Posterior vena cava (tissue), 2 donors: ENCODE data around the gene TMEM184B. TPM values are rescaled to one million over a fixed set of nuclear protein-coding genes. Genes with fewer than 3 reads are reported as not detected.
A peak's percentile ranks its signal among the peaks of the same experiment; 100 is the strongest.

ENCODE experiments used
- DNase-seq: peaks from one replicate; pipeline ENCODE4 v3.0.0-alpha.2; 2020; ENCODE audit warnings: low spot score
- intact Hi-C, 2 donors: fragments of 100-400 bp; cut with DNase I; formaldehyde crosslinking; loops; one replicate each; pipeline versions ENCODE4 v1.14.1 to v1.14.2; 2022 to 2023
- total RNA-seq, 2 donors: library from RNA; stranded (reverse); fragmentation: NEBNext Ultra II Directional; extraction: Animal tissue kit (Norgen Biotek cat#: 25700); gene quantifications; one replicate each; pipeline ENCODE4 v1.2.1, GENCODE V29; 2021
- donor health status: DM: yes; HTN: yes; CAD: no.
- donor health status: DM: yes; HTN: yes; CAD: no.

TMEM184B gene
- total RNA-seq, 2 donors from 2014 or later: 42.9 to 49.7 TPM

DNA sequence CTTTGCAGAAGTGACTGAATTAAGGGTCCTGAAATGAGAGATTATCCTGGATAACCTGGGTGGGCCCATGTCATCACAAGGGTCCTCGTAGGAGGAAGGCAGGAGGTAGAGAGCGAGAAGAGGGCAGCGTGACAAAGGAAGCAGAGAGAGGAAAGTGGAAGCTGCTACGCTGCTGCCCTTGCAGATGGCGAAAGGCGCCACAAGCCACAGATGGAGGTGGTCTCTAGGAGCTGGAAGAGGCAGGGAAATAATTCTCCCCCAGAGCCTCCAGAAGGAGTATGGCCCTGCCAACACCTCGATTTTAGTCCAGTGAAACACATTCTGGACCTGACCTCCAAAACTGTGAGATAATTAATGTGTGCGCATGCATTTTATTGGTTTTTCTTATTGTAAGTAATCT lies 13.4 kb downstream of the TMEM184B start:
- intact Hi-C loops: no loop called here
- no peak for DNase-seq

DNA sequence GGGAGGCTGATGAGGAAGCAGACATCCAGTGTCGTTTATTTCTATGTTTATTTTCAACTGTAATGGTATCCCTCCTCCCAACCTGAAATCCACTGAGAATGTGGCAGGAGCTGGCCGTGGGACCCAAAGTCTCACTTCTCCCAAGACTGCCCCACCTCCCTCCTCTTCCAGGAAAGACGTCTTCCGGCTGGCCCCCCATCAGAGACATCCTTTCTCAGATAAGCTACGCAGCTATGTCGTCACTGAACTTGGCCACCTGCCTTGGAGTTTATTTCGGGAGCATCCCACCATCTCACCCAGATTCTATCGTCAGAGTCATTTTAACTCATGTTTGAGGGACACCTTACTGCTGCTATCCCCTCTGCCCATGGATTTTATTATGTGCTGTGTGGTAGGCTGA lies 13.9 kb downstream of the TMEM184B start:
- peak; percentile 89 for DNase-seq

DNA sequence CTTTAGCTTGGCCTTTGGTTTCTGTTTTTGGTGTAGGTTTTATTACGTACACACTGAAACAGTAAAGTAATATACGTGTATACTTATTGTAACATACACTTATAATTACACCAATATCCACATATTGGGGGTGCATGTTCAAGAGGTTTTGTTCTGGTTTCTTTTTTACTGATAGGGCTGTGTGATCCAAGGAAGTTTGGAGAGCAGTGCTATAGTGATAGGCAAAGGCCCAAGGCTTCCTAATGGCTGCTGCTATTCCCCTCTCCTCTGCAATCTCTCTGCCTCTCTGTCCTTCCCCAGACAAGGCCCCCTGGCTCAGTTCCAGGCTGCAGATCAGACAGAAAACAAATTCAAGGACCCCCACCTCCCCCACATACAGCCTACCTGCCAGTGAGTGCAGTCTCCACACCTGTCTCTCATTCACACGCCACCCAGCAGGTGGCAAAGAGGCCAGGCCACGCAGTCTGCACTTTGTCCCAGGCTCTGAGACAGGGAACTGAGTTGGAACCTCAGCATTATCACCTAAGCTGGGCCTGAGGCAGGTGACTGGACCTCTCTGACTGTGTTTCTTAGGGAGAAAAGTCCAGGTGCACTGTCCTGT lies 15.1 kb downstream of the TMEM184B start:
- no peak for DNase-seq
- intact Hi-C loops: no loop called here

More for the DNA sequence above, 13.9 kb downstream of the TMEM184B start:
- intact Hi-C loops: no loop called here

DNA sequence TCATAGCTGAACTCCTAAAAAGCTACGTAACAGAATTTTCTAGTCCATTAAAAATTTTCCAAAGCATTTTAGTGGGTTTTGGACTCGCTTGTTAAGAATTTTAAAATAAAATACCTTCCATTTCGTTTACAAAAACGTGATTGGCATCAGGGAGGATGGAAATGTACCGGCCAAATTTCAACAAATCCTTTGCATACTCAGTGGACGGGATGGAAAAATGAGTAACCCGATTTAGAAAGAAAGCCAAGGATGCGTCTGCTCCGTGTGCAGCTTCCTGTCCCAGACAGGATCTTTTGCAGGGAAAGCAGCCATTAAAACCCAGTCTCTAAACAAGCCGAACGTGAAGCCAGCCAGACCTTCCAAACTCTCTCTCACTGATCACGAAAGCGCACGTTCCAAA lies 15.6 kb downstream of the TMEM184B start:
- intact Hi-C loops: no loop called here
- peak; percentile 67 for DNase-seq

DNA sequence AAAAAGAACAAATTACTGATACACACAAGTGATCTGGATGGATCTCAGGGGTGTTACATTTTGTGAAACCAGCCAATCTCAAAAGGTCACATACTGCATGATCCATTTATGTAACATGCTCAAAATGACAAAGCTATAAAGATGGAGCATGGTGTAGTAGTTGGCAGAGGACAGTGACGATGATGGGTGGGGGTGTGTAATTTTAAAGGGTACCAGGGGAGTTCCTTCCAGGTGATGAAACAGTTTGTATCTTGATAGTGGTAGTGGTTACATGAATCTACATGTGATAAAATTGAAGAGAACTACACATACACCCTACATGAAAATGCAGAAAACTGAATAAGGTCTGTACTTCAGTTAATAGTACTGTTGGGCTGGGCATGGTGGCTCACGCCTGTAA lies 17.1 kb downstream of the TMEM184B start:
- DNase-seq: no peak
- intact Hi-C loops: no loop called here

DNA sequence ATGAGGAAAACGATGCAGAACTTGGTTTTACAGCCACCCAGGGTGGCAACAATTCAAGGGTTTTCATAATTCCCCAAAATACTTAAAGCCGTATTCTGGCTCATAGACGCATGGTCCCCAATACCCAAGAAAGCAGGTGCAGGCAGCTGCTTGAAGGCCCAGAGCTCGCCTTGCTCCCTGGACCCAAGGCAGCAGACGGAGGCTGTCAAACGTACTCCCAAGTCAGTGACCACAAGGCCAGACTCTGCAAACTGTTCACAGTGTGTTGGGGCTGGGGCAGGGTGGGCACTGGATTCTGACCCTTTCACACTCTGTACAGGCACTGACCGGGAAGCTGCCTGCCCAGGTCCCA lies 21.5 kb downstream of the TMEM184B start:
- intact Hi-C loops: no loop called here
- no peak for DNase-seq

DNA sequence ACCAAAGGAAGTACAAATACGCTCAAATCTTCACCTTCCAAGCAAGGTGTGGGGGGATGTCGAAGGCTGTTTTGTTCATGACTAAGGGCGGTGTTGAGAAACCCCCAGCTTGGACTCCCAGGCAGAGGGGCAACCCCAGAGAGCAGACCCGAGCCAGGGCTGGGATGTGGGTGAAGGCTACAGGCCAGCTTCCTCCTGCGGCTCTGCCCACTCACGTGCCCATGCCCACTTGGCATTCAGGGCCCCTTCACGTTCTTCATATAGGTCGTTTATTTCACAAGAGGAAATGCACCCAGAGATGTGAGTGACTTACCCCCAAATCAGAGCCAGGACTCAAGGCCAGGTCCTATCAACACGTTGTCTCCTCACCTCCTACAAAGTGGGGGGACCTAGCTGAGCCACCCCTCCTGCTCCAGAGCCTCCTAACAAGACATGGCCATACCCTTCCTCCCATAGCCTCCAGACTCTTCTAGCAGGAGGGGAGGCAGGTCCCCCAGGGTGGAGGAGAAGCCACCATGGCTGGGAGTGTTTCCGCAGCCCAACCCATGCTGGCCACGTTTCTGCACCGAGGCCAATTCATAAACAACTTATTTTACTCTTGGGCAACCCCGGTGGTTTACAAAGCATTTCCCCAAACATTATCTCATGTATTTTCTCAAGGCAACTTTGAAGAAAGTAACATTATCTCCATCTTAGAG lies 22.0 kb downstream of the TMEM184B start:
- intact Hi-C loops: no loop called here

DNA sequence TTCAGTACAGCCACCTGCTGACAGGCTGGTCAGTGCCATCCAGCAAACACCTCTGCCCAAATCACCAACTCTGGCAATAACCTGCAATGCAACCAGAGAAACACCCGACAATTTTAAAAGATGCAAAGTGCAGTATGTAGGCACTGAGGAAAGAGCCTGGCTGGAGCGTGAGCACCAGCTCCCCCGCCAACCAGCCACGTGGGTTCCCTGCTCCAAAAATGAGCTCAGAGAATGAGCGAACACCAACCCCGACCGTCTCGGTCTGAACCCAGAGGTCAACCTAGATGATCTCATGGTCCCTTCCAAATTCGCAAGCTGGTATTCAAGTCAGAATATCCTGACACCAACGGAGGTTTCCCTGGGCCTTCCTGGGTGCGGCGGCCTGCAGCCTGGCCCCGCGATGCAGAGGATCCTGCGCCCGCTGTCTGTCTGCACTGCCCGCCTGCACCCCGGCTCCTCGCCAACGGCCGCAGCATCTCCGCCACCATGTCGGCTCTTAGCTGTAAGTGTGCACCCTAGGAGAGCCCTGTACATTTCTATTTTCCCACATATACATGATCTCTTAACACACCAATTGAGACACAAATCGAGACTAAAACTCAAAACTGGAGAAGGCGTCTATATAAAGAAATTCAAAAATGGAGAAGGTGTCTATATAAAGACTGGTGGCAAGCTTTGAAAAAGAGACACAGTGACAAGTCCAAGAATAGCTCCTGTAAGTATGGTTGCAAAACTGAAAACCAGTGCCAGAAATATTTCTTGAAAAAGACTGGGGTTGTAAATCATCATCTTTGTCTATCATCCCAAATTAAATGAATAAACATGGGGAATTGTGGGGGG lies 22.8 kb downstream of the TMEM184B start:
- intact Hi-C loops: no loop called here
- DNase-seq: no peak

More for the DNA sequence above, 22.0 kb downstream of the TMEM184B start:
- DNase-seq: no peak

DNA sequence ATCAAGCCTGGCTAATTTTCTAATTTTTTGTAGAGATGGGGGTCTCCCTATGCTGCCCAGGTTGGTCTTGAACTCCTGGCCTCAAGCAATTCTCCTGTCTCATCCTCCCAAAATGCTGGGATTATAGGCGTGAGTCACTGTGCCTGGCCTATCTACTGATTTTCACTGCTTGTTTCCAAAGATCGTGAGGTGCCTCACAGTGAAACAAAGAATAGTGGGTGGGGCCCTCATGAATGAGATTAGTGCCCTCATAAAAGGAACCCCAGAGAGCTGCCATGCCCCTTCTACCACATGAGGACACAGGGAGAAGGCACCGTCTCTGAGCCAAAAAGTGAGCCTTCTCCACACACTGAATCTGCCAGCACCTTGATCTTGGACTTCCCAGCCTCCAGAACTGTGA lies 23.5 kb downstream of the TMEM184B start:
- intact Hi-C loops: no loop called here
- no peak for DNase-seq

DNA sequence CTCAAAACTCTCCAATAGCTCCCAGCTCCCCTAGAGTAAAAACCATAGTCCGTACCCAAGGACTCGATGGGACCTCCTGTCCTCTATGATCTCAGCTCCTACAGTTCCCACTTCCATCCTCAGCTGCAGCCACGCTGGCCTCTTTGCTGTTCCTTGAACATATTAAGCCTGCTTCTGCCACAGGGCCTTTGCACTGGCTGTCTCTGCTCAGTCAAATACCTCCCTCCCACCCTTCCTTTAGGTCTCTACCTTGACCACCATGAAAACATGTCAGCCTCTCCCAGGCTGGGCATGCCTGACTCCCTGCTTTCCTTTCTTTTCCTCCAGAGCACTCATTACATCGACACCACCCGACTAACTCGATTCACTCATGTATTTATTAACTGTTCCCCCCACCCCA lies 24.5 kb downstream of the TMEM184B start:
- intact Hi-C loops: no loop called here
- no peak for DNase-seq

DNA sequence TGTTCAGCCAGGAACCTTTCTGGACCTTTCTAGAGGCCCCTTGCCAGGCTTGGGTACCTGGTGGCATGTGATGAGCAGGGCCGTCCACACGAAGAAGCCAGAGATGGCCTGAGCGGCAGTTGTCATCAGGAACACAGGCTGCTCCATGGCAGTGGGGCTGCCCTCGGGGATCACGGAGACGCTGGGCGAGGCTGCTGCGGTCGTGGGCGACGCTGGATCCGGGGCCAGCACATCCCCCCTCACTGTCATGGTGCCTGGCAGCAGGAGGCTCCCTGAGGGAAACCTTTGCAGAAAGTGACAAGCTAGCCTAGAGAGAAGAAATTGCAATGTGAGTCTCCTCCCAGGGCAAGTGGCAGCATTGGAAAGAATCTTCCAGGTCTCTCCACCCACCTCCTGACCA lies 25.1 kb downstream of the TMEM184B start:
- intact Hi-C loops: no loop called here
- DNase-seq: no peak

DNA sequence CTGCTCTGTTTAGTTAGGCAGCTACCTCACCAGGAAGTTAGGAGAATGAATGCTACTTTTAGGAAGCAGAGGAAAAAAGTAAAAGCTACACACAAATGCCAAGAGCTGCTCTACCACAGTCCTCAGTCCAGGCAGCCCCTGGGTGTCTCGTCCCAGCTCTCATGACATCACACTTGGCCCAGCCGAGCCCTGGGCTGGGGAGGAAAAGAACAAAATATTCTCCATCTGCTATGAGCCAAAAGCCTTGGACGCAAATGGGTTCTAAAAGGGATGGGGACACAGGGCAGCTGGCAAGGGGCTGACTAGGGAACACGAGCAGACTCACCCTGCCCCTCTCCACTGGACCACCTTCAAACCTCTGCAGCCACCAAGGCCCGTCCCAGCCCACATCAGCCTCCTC lies 26.1 kb downstream of the TMEM184B start:
- DNase-seq: peak; percentile 91
- intact Hi-C loops: no loop called here

DNA sequence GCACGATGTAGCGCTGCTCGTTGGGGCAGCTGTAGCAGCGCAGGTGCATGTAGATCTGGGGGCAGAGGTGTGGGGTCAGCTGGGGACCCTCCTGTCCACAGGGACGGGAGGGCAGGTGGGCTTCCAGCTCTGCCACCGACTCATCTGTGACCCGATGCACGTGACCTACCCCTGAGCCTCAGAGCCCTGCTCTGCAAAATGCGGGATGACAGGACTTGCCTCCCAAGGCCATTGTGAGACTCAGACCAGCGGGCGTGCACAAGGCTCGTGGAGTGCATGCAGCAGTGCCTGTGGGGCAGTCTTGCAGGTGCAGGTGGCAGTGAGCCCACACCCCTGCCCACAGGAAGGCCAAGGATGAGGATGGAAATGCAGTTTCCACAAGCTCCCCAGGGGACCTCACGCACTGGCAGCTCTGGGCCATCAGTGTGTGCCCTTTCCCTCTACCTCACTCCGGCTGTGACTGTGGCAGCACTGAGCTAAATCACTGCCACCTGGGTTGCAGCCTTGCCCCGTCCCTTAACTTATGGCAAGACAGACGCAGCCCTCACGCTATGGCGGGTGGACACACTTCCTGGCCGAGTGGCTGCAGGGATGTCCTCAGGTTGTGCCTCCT lies 26.7 kb downstream of the TMEM184B start:
- no peak for DNase-seq
- intact Hi-C loops: no loop called here

DNA sequence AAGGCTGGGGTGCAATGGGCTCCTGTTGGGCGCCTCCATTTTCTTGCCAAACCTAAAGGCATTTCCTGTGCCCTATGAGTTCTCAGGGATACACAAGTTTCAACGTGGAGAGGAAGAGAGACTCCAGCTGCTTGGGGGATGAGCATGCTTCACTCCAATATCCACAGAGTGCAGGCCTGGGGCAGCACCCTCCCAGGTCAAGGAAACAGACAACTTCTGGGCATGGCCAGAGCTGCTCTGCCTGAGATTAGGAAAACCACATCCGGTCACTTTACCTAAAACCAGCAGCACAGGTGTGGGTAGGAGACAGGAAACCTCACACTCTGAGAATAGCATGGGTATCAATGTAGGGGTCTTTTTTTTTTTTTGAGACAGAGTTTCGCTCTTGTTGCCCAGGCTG lies 28.7 kb downstream of the TMEM184B start:
- no peak for DNase-seq
- intact Hi-C loops: no loop called here

DNA sequence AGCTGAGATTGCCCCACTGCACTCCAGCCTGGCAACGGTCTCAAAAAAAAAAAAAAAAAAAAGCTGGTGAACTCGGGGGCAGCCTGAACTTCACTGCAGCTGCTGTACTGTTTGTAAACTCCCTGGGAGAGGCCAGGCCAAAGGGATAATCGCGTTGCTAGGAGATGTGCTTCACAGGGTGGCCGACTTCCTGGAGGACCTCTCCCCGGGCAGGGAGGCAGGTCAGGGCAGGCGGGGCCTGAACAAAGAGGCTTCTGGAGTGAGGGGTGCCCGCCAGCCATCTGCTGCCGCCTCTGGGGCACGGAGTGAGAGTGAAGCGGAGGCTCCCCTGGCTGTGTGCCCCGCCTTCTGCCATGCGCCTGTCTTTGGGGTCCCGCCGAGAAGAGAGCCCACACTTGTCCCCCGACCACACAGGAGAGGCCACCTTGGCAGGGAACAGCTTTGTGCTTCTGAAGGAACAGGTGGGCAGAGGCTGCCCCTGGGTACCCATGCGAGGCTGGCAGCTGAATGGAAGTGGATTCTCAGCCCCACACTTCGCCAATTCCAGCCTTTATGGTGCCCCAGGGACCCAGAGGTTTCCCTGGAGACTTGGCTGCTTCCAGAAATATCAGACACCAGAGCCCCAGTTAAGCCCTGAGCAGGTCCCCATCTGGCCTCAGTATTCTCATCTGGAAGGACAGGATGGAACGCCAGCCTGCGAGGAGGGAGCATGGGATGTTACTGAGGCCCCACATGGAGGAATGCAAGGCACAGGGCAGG lies 29.6 kb downstream of the TMEM184B start:
- no peak for DNase-seq
- intact Hi-C loops: no loop called here

DNA sequence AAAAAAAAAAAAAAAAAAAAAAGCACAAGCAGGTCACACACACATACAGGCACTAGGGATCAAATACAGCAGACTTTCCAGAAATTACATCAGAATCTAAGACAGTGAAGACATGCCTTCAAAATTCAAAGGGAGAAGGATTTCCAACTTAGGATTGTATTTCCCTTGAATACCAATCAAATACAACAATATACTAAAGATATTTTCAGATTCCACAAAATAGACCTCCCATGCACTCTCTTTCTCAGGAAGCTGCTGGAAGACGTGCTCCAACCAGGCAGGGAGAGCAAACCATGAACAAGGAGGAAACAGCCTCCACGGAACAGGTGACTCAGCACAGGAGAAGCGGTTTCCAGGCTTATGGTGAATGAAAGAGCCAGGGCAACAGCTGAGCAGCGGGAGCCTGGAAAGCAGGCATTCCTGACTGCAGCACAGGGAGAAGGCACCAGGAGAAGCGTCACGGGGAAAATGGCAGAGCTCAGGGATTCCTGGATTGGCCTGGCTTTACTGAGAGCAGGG lies 32.0 kb downstream of the TMEM184B start:
- DNase-seq: no peak

DNA sequence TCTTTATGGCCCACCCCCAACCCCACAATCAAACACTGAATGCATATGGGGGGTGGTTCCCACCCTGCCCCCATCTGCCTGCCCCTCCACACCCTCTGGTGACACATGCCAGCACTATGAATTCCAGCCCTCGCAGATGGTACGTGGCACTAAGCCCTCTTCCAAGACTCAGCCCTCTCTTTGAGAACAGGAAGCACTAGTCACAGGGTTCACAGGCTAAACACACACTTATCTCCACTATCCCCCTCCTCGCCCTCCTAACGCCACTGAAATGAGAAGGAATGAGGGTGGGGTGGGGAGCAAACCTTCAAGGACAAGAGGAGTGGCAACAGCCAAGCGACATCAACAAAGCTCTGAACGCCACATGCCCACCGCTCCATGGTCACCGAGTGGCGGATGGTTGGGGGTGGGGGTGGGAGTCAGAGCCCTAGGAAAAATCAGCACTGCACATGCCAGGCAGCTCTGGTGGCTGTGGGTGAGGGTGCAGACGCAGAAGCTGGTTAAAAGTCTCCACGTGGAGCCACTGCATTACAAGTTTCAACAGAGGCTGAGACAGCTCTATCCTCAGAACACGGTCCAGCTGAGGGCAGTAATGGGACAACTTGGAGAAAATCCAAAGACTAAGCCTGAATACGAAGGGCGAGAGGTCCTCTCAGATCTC lies 33.6 kb downstream of the TMEM184B start:
- intact Hi-C loops: no loop called here
- no peak for DNase-seq

More for the DNA sequence above, 32.0 kb downstream of the TMEM184B start:
- intact Hi-C loops: no loop called here

DNA sequence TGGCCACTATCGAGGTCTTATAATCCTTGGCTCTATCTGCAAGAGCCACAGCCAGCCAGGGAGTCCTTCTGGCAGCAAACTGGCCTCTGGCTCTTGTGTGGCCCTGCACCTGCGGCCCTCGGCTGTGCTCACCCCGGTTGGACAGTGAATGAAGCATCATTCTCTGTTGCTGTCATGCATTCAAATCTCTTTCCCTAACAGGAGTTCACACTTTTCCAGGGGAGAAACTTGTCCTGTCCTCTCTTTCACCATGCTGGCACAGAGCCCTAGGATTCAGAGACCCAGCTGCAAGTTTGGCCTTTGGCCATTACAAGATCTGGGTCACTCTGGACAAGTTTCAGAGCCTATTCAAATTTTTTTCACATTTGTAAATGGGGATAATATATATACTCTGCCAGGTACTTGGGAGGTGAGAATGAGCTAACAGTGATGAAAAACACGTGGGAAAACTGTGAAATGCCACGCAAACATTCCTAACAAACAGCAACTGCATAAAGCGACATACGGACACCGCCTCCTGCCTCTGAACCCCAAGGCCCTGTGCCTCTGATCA lies 34.2 kb downstream of the TMEM184B start:
- intact Hi-C loops: no loop called here
- DNase-seq: no peak
